ENCODE data around the gene UGT1A6. TPM values are rescaled to one million over a fixed set of nuclear protein-coding genes. Genes with fewer than 3 reads are reported as not detected.

The UGT1A6 gene
- total and polyA plus RNA-seq, 12 donors = not detected

GRCh38 chr2:233818639-233819621 lies 126.2 kb downstream of the UGT1A6 start:
- no peaks in the 10 kb centered on the region for H3K4me1 ChIP-seq
- TF ChIP-seq CTCF (IDR thresholded peaks at IDR 0.05) = no peak
- 76 to 81% methylated on average over 17 of the region's 17 CpGs for WGBS, 2 donors
- no peaks in the 10 kb centered on the region for H3K36me3 ChIP-seq
- intact Hi-C loops (cut with DNase I) = no loop called here
- ATAC-seq (no peak), DNase-seq (no peak)
- H3K27ac ChIP-seq = no peak overlapping the region
- H3K4me3 ChIP-seq = no peak overlapping the region
- H3K27me3 ChIP-seq = peaks cover 0 to 34% (median 0%) of the 10 kb centered on the region in 7 donors
- peaks cover 0 to 9% (median 0%) of the 10 kb centered on the region in 11 donors for H3K9me3 ChIP-seq

DNA sequence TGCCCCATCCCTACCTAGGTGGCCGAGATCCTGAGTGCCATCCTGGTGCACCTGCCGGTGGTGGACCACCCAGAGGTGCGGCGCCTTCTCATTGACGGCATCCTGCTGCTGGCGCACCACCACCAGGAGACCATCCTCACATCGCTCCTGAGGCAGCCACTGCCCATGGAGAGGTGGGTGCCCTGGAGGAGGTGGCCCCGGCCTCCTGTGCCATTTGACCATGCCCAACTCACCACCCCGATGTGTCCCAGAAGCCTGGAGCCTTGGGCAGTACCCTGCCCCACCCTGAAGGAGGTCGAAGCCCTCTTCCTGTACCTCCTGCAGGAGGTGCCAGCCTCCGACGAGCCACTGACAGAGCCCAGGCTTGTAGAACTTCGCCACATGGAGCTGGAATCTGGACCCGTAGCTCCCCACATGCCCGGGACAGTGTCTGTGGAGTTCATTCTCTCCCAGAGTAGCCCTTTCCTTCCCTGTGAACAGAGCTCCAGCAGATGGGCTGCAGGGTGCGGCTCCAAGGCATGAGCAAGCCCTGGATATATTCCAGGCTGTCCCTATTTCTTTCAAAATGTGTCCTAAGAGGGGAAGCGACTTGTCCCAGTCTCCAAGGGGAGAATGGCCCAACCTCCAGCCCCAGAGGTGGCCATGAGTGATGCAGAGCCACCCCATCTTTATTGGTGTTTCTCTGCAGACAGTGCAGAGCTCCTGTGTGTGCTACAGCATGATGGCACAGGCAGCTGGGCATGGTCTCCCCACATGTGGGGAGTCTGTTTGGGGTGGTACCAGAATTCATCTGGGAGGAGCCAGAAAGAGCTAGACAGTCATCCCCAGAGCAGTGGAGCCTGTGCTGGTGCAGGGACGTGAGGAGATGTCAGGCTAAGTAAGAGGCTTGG lies 127.4 kb downstream of the UGT1A6 start:
- Histone ChIP-seq H3K9me3 (peaks cover 0 to 9% (median 0%) of the 10 kb centered on the region in 11 donors), H3K36me3 (no peaks in the 10 kb centered on the region), H3K27ac (no peak overlapping the region), H3K4me1 (no peaks in the 10 kb centered on the region), H3K27me3 (peaks cover 0 to 26% (median 0%) of the 10 kb centered on the region in 7 donors), H3K4me3 (no peak overlapping the region)
- no peak for ATAC-seq
- WGBS, 2 donors = 78 to 83% methylated on average over 18 of the region's 18 CpGs
- intact Hi-C loops (cut with DNase I) = no loop called here
- DNase-seq = no peak
- TF ChIP-seq CTCF (IDR thresholded peaks at IDR 0.05) = no peak

DNA sequence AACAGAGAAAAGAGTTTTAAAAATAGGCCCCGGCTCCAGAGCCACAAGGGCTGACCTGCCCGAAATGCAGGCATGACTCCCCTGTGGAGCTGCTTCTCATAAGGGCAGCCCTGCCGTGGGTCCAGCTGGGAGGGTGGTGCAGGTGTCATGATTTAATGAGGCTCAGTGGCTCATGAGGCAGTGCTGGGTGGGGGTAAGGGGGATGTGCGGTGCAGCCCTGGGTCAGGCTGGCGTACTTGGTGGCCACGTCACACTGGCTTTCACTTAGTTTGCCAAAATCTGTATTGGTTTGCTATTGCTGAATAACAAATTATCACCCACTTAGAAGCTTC lies 128.1 kb downstream of the UGT1A6 start:
- WGBS, 2 donors = 75% methylated on average over 6 of the region's 6 CpGs
- Histone ChIP-seq H3K27me3 (peaks cover 0 to 25% (median 0%) of the 10 kb centered on the region in 7 donors), H3K9me3 (peaks cover 0 to 9% (median 0%) of the 10 kb centered on the region in 11 donors), H3K4me3 (no peak overlapping the region), H3K36me3 (no peaks in the 10 kb centered on the region), H3K4me1 (no peaks in the 10 kb centered on the region), H3K27ac (no peak overlapping the region)
- DNase-seq (no peak), ATAC-seq (no peak)
- intact Hi-C loops (cut with DNase I) = no loop called here
- TF ChIP-seq CTCF (IDR thresholded peaks at IDR 0.05) = no peak

GRCh38 chr2:233821196-233821595 lies 128.5 kb downstream of the UGT1A6 start:
- Histone ChIP-seq H3K9me3 (peaks cover 0 to 7% (median 0%) of the 10 kb centered on the region in 11 donors), H3K4me1 (no peaks in the 10 kb centered on the region), H3K36me3 (no peaks in the 10 kb centered on the region), H3K4me3 (no peak overlapping the region), H3K27ac (no peak overlapping the region), H3K27me3 (peaks cover 0 to 25% (median 0%) of the 10 kb centered on the region in 7 donors)
- no peak for DNase-seq
- no peak for ATAC-seq
- intact Hi-C loops (cut with DNase I) = no loop called here
- 86 to 90% methylated on average over 3 of the region's 3 CpGs for WGBS, 2 donors
- TF ChIP-seq CTCF (IDR thresholded peaks at IDR 0.05) = no peak

Data from heart right ventricle (tissue), 16 donors.